ENCODE data around the gene PRTFDC1.

GRCh38 chr10:24813856-24814255 is 138.6 kb downstream of the PRTFDC1 start:
- TF ChIP-seq CTCF (IDR thresholded peaks at IDR 0.05; ENCODE audit: low read length), result no peak
- no peak for TF ChIP-seq EZH2 (optimal IDR thresholded peaks at IDR 0.05; ENCODE audit: low read depth, low read length)
- no peak for TF ChIP-seq EZH2phosphoT487 (IDR thresholded peaks at IDR 0.05; ENCODE audit: low read length)
